Caco-2 (cell line): ENCODE measurements around the gene ZNF518A. TPM values are rescaled to one million over a fixed set of nuclear protein-coding genes. Genes with fewer than 3 reads are reported as not detected.
"Not testable (repeated sequence)": the region's sequence is repeated elsewhere in the genome, so short reads cannot be mapped to it uniquely, and the experiment has no call there.

Experiments used
- BruUV-seq: library from RNA; stranded (reverse); fragments of 400-500 nt; replicated peaks from 2 replicates; lab custom pipeline; 2021; lab: Mats Ljungman, UMichigan
- CTCF ChIA-PET: fragments of 300-600 bp; sonication (Branson Sonifier 250); formaldehyde crosslinking; loops from one replicate; lab custom pipeline; 2022; ENCODE audit warnings: antibody characterized with exemption; lab: Charles Lee
- POLR2A ChIA-PET: fragments of 300-600 bp; sonication (Branson Sonifier 250); formaldehyde crosslinking; loops from one replicate; lab custom pipeline; 2022; ENCODE audit warnings: antibody characterized with exemption; lab: Charles Lee
- DNase-seq, 2 experiments: peaks; one replicate each; pipeline versions ENCODE4 v3.0.0 to v3.0.0-alpha.2; 2020 to 2022
- H3K27me3 ChIP-seq: replicated peaks from 2 replicates; pipeline ENCODE4 v1.6.0; 2011; ENCODE audit warnings: low read length; ENCODE audit not compliant: control insufficient read depth, insufficient read depth
- H3K36me3 ChIP-seq: 2 replicates; pipeline ENCODE4 v1.5.1; 2011; ENCODE audit warnings: low read length; ENCODE audit not compliant: control insufficient read depth, insufficient read depth
- H3K4me1 ChIP-seq: fragments of 250-450 bp; sonication (Bioruptor Pico); 2 replicates; pipeline ENCODE4 v1.5.1; 2020; ENCODE audit warnings: mild to moderate bottlenecking
- H3K4me3 ChIP-seq: 2 replicates; pipeline ENCODE4 v1.5.1; 2011; ENCODE audit warnings: low read depth, mild to moderate bottlenecking, control low read depth, low read length
- H3K9me3 ChIP-seq: fragments of 250-450 bp; sonication (Bioruptor Pico); 2 replicates; pipeline ENCODE4 v1.5.1; 2020; ENCODE audit warnings: mild to moderate bottlenecking, moderate library complexity
- H3K27ac Mint-ChIP-seq: one replicate; pipeline ENCODE4 v1.8.0; 2022; ENCODE audit warnings: mixed read lengths; ENCODE audit not compliant: unreplicated experiment
- H3K27me3 Mint-ChIP-seq: one replicate; pipeline ENCODE4 v1.8.0; 2022; ENCODE audit warnings: mixed read lengths; ENCODE audit not compliant: insufficient read depth, unreplicated experiment
- H3K36me3 Mint-ChIP-seq: one replicate; pipeline ENCODE4 v1.8.0; 2022; ENCODE audit warnings: mild to moderate bottlenecking, mixed read lengths; ENCODE audit not compliant: insufficient read depth, unreplicated experiment
- H3K4me1 Mint-ChIP-seq: one replicate; pipeline ENCODE4 v1.8.0; 2022; ENCODE audit warnings: low read depth, mixed read lengths; ENCODE audit not compliant: unreplicated experiment
- H3K4me3 Mint-ChIP-seq: one replicate; pipeline ENCODE4 v1.8.0; 2022; ENCODE audit warnings: mild to moderate bottlenecking, moderate library complexity, mixed read lengths; ENCODE audit not compliant: unreplicated experiment
- H3K9me3 Mint-ChIP-seq: one replicate; pipeline ENCODE4 v1.8.0; 2022; ENCODE audit warnings: mixed read lengths; ENCODE audit not compliant: unreplicated experiment
- CTCF ChIP-seq, 2 experiments: fragments of 200-600 bp in 1 of 2; IDR thresholded peaks; 1 replicate in 1 of 2; 2 replicates in 1 of 2; pipeline versions ENCODE4 v1.5.1 to v1.8.0; 2011 to 2022; ENCODE audit warnings: antibody characterized with exemption in 1 of 2, control low read depth in 1 of 2, inconsistent platforms in 1 of 2, low read depth in 1 of 2, low read length in 1 of 2, mild to moderate bottlenecking in 1 of 2, moderate library complexity in 1 of 2; ENCODE audit not compliant: insufficient read depth in 1 of 2, severe bottlenecking in 1 of 2, unreplicated experiment in 1 of 2
- intact Hi-C: fragments of 100-400 bp; cut with micrococcal nuclease; formaldehyde crosslinking; loops from one replicate; pipeline ENCODE4 v1.10.0; 2022; ENCODE audit not compliant: unreplicated experiment
- total RNA-seq: library from RNA; stranded (reverse); gene quantifications from 2 replicates; pipeline ENCODE4 v1.2.3, GENCODE V29; 2022

The ZNF518A gene
- total RNA-seq, 1 experiment from 2014 or later: 47.2 TPM

GRCh38 chr10:96176985-96177384 lies 46.9 kb downstream of the ZNF518A start:
- intact Hi-C loops: no loop called here
- no peaks in the 10 kb centered on the region for H3K36me3 ChIP-seq
- Mint-ChIP-seq H3K4me1 (no peaks in the 10 kb centered on the region), H3K27me3 (no peaks in the 10 kb centered on the region), H3K9me3 (peaks cover 52% of the 10 kb centered on the region), H3K27ac (no peak overlapping the region), H3K36me3 (peaks cover 6% of the 10 kb centered on the region), H3K4me3 (no peak overlapping the region)
- H3K4me1 ChIP-seq: no peaks in the 10 kb centered on the region
- ChIA-PET CTCF (no interaction called here), POLR2A (no interaction called here)
- H3K9me3 ChIP-seq: peaks cover 40% of the 10 kb centered on the region
- no peak for DNase-seq
- no peaks in the 10 kb centered on the region for H3K27me3 ChIP-seq
- H3K4me3 ChIP-seq: no peak overlapping the region
- TF ChIP-seq CTCF (IDR thresholded peaks at IDR 0.05; ENCODE audit: insufficient read depth in 1 of 2, low read depth in 1 of 2, low read length in 1 of 2, severe bottlenecking in 1 of 2, unreplicated experiment in 1 of 2): no peak
- BruUV-seq: no TSS peak

- Mint-ChIP-seq H3K4me1 (no peaks in the 10 kb centered on the region), H3K4me3 (no peak overlapping the region), H3K27ac (no peak overlapping the region), H3K36me3 (no peaks in the 10 kb centered on the region), H3K27me3 (peaks cover 7% of the 10 kb centered on the region), H3K9me3 (peaks cover 30% of the 10 kb centered on the region)
- ChIA-PET POLR2A (no interaction called here), CTCF (no interaction called here)
- Histone ChIP-seq H3K4me3 (no peak overlapping the region), H3K27me3 (no peaks in the 10 kb centered on the region), H3K4me1 (0 out of 2 replicates have a peak, but pooled peaks cover 3% of the 10 kb centered on the region), H3K9me3 (no peaks in the 10 kb centered on the region), H3K36me3 (no peaks in the 10 kb centered on the region)
- DNase-seq: no peak
- no TSS peak for BruUV-seq
- intact Hi-C loops: no loop called here
- no peak for TF ChIP-seq CTCF (IDR thresholded peaks at IDR 0.05; ENCODE audit: insufficient read depth in 1 of 2, low read depth in 1 of 2, low read length in 1 of 2, severe bottlenecking in 1 of 2, unreplicated experiment in 1 of 2)
These were observed 58.3 kb downstream of the ZNF518A start for GRCh38 chr10:96188421-96188820.

DNA sequence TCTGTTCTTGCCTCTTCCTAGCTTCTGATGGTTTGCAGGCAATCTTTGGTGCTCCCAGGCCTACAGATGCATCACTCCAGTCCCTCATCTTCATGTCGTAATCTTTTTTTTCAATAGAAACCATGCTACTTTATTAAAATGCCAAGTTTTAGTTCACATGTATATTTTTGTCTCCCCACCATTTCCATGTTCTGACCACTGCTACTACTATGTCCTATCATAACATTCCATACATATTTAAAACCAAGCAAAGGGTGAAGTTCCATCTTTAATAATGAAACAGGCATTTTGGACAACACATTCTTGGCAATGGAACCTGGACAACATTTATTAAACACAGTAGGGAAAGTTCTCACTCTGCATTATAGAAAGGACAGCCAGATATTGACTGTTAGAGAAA lies 58.8 kb downstream of the ZNF518A start:
- intact Hi-C loops: no loop called here

GRCh38 chr10:96189505-96189904 lies 59.4 kb downstream of the ZNF518A start:
- H3K4me1 ChIP-seq, DNase-seq, BruUV-seq, H3K36me3 ChIP-seq, H3K27ac Mint-ChIP-seq, H3K9me3 ChIP-seq, H3K36me3 Mint-ChIP-seq, H3K27me3 Mint-ChIP-seq, H3K4me3 ChIP-seq, intact Hi-C loops, CTCF ChIA-PET, H3K4me1 Mint-ChIP-seq, H3K27me3 ChIP-seq, POLR2A ChIA-PET, H3K4me3 Mint-ChIP-seq: not testable (repeated sequence)
- H3K9me3 Mint-ChIP-seq: peaks cover 20% of the 10 kb centered on the region

More for the DNA sequence above, 58.8 kb downstream of the ZNF518A start:
- Mint-ChIP-seq H3K27me3 (peaks cover 6% of the 10 kb centered on the region), H3K9me3 (peaks cover 26% of the 10 kb centered on the region), H3K27ac (no peak overlapping the region), H3K4me3 (no peak overlapping the region), H3K4me1 (no peaks in the 10 kb centered on the region), H3K36me3 (no peaks in the 10 kb centered on the region)
- H3K4me3 ChIP-seq: no peak overlapping the region
- H3K36me3 ChIP-seq: no peaks in the 10 kb centered on the region
- ChIA-PET CTCF (no interaction called here), POLR2A (no interaction called here)
- no TSS peak for BruUV-seq
- H3K9me3 ChIP-seq: no peaks in the 10 kb centered on the region
- no peak for TF ChIP-seq CTCF (IDR thresholded peaks at IDR 0.05; ENCODE audit: insufficient read depth in 1 of 2, low read depth in 1 of 2, low read length in 1 of 2, severe bottlenecking in 1 of 2, unreplicated experiment in 1 of 2)
- H3K4me1 ChIP-seq: 0 out of 2 replicates have a peak, but pooled peaks cover 3% of the 10 kb centered on the region
- no peaks in the 10 kb centered on the region for H3K27me3 ChIP-seq
- no peak for DNase-seq
